GM12878 (cell line): ENCODE results near the gene CHPF2. TPM values are rescaled to one million over a fixed set of nuclear protein-coding genes. Genes with fewer than 3 reads are reported as not detected.

Experiments
- CREB1 ChIP-seq: IDR thresholded peaks from 2 replicates; pipeline ENCODE4 v1.6.1; 2012; ENCODE audit warnings: low read depth, mild to moderate bottlenecking, inconsistent platforms
- FOXK2 ChIP-seq: fragments of 450-650 bp; IDR thresholded peaks from 2 replicates; pipeline ENCODE4 v1.6.1; 2017; ENCODE audit warnings: mild to moderate bottlenecking, moderate library complexity
- HDAC6 ChIP-seq: fragments of 200-600 bp; sonication (generic); IDR thresholded peaks from one replicate; pipeline ENCODE4 v1.8.0; 2017; ENCODE audit warnings: antibody characterized with exemption; ENCODE audit not compliant: unreplicated experiment
- HDGF ChIP-seq: fragments of 450-650 bp; IDR thresholded peaks from 2 replicates; pipeline ENCODE4 v1.6.1; 2016; ENCODE audit warnings: antibody characterized with exemption
- IKZF2 ChIP-seq, 2 experiments: fragments of 450-650 bp; IDR thresholded peaks; 2 replicates each; pipeline ENCODE4 v1.6.1; 2017; ENCODE audit warnings: mild to moderate bottlenecking in 2 of 2, moderate library complexity in 2 of 2
- IRF4 ChIP-seq: IDR thresholded peaks from 2 replicates; pipeline ENCODE4 v1.6.1; 2011; ENCODE audit warnings: low read depth, low read length
- MYB ChIP-seq: fragments of 150-350 bp; IDR thresholded peaks from 2 replicates; pipeline ENCODE4 v1.6.1; 2014; ENCODE audit warnings: mild to moderate bottlenecking, low read depth, low read length, borderline replicate concordance
- NFIC ChIP-seq: IDR thresholded peaks from 2 replicates; pipeline ENCODE4 v1.6.1; 2012; ENCODE audit warnings: low read depth, mild to moderate bottlenecking, inconsistent platforms, low read length, moderate library complexity
- POLR2AphosphoS5 ChIP-seq: IDR thresholded peaks from 2 replicates; pipeline ENCODE4 v1.6.1; 2011; ENCODE audit warnings: mild to moderate bottlenecking, low read length, inconsistent platforms
- POU2F2 ChIP-seq: IDR thresholded peaks from 3 replicates; pipeline ENCODE4 v1.6.1; 2011; ENCODE audit warnings: low read depth, mild to moderate bottlenecking, low read length, borderline replicate concordance
- RBBP5 ChIP-seq: fragments of 200-600 bp; sonication (generic); conservative IDR thresholded peaks from 2 replicates; pipeline ENCODE4 v1.6.1; 2016
- RELA ChIP-seq: fragments of 450-650 bp; IDR thresholded peaks from 2 replicates; pipeline ENCODE4 v1.8.0; 2014; ENCODE audit warnings: borderline replicate concordance; ENCODE audit not compliant: partially characterized antibody
- RFX5 ChIP-seq: IDR thresholded peaks from 2 replicates; pipeline ENCODE4 v1.6.1; 2011; ENCODE audit warnings: low read depth, low read length, improper control_type of control experiment
- SMC3 ChIP-seq: IDR thresholded peaks from 2 replicates; pipeline ENCODE4 v1.6.1; 2011; ENCODE audit warnings: low read length, improper control_type of control experiment, borderline replicate concordance
- SREBF2 ChIP-seq: IDR thresholded peaks from 2 replicates; pipeline ENCODE4 v1.6.1; 2012; ENCODE audit warnings: mild to moderate bottlenecking, low read length
- STAT1 ChIP-seq: fragments of 450-650 bp; conservative IDR thresholded peaks from 2 replicates; pipeline ENCODE4 v1.6.1; 2014; ENCODE audit warnings: antibody characterized with exemption, mild to moderate bottlenecking
- SUPT20H ChIP-seq: IDR thresholded peaks from 2 replicates; pipeline ENCODE4 v1.6.1; 2011; ENCODE audit warnings: low read depth, mild to moderate bottlenecking, low read length, moderate library complexity, borderline replicate concordance; ENCODE audit not compliant: control insufficient read depth
- SUZ12 ChIP-seq: fragments of 200-600 bp; sonication (generic); IDR thresholded peaks from one replicate; pipeline ENCODE4 v1.6.1; 2018; ENCODE audit warnings: antibody characterized with exemption, mild to moderate bottlenecking; ENCODE audit not compliant: unreplicated experiment
- TAF1 ChIP-seq: IDR thresholded peaks from 2 replicates; pipeline ENCODE4 v1.6.1; 2011; ENCODE audit warnings: mild to moderate bottlenecking, low read depth, low read length, borderline replicate concordance
- TCF7 ChIP-seq: IDR thresholded peaks from 2 replicates; pipeline ENCODE4 v1.6.1; 2014; ENCODE audit warnings: antibody characterized with exemption, borderline replicate concordance
- WRNIP1 ChIP-seq: IDR thresholded peaks from 2 replicates; pipeline ENCODE4 v1.6.1; 2011; ENCODE audit warnings: low read depth, low read length, improper control_type of control experiment, borderline replicate concordance
- ZNF24 ChIP-seq: fragments of 450-650 bp; IDR thresholded peaks from 2 replicates; pipeline ENCODE4 v1.6.1; 2017; ENCODE audit warnings: antibody characterized with exemption, mild to moderate bottlenecking
- ZZZ3 ChIP-seq: IDR thresholded peaks from 2 replicates; pipeline ENCODE4 v1.6.1; 2011; ENCODE audit warnings: low read depth; ENCODE audit not compliant: control insufficient read depth, insufficient read length
- polyA plus RNA-seq, 11 experiments: library from polyadenylated mRNA; depleted of rRNA in 4 of 11; unstranded in 6 of 11; stranded (reverse) in 5 of 11; fragments of >200 nt; fragmentation: Nextera tagmentation in 4 of 11; fragmentation: Illumina TruSeq in 1 of 11; extraction: Ambion mirVana in 4 of 11; extraction: Trizol in 1 of 11; gene quantifications; 1 replicate in 1 of 11; 2 replicates in 10 of 11; pipeline versions ENCODE4 v1.2.1 to v1.2.3, GENCODE V29; 2011 to 2016; ENCODE audit warnings: inconsistent platforms in 2 of 11, missing spikeins in 2 of 11, low read depth in 1 of 11
- total RNA-seq, 4 experiments: library from RNA; depleted of rRNA in 3 of 4; stranded (reverse); fragments of >200 nt in 3 of 4; fragmentation: Illumina TruSeq in 1 of 4; extraction: Trizol in 1 of 4; gene quantifications; 2 replicates each; pipeline versions ENCODE4 v1.2.1 to v1.2.3, GENCODE V29; 2013 to 2021
- TF ChIP-seq, protein P1 (sequence below): IDR thresholded peaks from 2 replicates; pipeline ENCODE4 v1.6.1; 2011; ENCODE audit warnings: borderline replicate concordance, low read depth, mild to moderate bottlenecking, moderate library complexity, mixed read lengths, low read length; ENCODE audit not compliant: insufficient read depth; ENCODE audit errors: extremely low read length
- TF ChIP-seq, protein P2 (sequence below): IDR thresholded peaks from 2 replicates; pipeline ENCODE4 v1.6.1; 2012; ENCODE audit warnings: improper control_type of control experiment, low read depth, low read length; ENCODE audit not compliant: insufficient replicate concordance
- TF ChIP-seq, protein P3 (sequence below): IDR thresholded peaks from 2 replicates; pipeline ENCODE4 v1.6.1; 2012; ENCODE audit warnings: low read depth, low read length, improper control_type of control experiment

Gene CHPF2
- total and polyA plus RNA-seq, 10 of the 15 experiments (the other 5 are each of a cell fraction or from before 2014, with no cell fraction given) = 0.23 to 33.1 (median 11.5) TPM

DNA sequence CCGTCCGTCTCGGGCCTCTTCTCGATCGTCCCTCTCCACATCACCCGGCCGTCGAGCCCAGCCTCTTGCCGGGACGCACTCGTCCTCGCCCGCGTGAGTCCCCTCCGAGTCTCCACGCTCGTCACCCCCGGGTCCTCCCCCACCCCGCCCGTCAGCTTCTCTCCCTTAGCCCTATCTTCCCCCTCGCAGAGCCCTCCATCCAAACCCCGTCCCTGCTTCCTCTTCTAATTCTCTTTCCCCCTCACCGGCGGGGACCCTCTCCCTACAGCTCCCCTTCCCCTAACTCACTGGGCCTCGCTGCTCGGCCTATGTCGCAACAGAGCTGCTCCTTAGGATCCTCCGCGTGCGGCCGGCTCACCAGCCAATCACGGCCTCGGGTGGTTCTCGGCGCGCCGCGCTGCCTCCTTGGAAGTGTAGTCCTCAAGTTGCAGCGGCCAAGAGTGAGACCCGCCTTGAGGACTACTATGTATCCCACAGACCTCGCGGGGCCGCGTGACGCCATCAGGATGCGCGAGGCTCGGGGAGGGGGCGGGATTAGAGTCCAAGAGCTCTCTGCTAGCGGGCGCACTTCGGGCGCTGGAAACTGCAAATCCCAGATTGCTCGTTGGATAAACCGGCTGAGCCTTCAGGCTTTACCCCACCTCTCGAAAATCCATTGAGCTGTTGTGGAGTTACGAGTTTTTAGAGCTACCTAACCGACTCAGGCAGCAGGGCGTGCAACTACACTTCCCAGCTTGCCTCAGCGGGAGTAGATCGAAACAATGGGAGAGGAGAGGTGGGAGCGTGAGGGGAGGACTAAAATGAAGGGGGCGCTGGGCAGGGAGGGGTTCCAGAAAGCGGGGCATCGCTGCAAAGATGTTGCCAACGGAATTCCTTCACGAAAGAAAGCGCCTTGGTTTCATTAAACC, 5.2 kb upstream of the CHPF2 start, which contains the start of gene ABCF2 (continued):
- TF ChIP-seq, protein P1, sequence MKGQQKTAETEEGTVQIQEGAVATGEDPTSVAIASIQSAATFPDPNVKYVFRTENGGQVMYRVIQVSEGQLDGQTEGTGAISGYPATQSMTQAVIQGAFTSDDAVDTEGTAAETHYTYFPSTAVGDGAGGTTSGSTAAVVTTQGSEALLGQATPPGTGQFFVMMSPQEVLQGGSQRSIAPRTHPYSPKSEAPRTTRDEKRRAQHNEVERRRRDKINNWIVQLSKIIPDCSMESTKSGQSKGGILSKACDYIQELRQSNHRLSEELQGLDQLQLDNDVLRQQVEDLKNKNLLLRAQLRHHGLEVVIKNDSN = no peak
- TF ChIP-seq SUZ12 (no peak), HDAC6 (no peak), TAF1 (0 out of 2 replicates have a peak, but pooled peaks have one; percentile 11), NFIC (no peak), SUPT20H (no peak), SMC3 (0 out of 2 replicates have a peak, but pooled peaks have one; percentile 10), IRF4 (no peak), ZNF24 (no peak), POU2F2 (no peak), TCF7 (no peak), RBBP5 (no peak), POLR2AphosphoS5 (peak; percentile 54; the same call in 1 of the 2 replicates), FOXK2 (no peak), RELA (peak; percentile 60), STAT1 (no peak; the same call in 1 of the 2 replicates), SREBF2 (no peak), RFX5 (no peak), WRNIP1 (no peak), MYB (no peak), CREB1 (peak; percentile 99), IKZF2 (IDR thresholded peaks at IDR 0.05) (peak in 1 of 2 experiments; percentile 42; a peak in 2 of 4 replicates), HDGF (peak; percentile 91), ZZZ3 (no peak)
- TF ChIP-seq, protein P2, sequence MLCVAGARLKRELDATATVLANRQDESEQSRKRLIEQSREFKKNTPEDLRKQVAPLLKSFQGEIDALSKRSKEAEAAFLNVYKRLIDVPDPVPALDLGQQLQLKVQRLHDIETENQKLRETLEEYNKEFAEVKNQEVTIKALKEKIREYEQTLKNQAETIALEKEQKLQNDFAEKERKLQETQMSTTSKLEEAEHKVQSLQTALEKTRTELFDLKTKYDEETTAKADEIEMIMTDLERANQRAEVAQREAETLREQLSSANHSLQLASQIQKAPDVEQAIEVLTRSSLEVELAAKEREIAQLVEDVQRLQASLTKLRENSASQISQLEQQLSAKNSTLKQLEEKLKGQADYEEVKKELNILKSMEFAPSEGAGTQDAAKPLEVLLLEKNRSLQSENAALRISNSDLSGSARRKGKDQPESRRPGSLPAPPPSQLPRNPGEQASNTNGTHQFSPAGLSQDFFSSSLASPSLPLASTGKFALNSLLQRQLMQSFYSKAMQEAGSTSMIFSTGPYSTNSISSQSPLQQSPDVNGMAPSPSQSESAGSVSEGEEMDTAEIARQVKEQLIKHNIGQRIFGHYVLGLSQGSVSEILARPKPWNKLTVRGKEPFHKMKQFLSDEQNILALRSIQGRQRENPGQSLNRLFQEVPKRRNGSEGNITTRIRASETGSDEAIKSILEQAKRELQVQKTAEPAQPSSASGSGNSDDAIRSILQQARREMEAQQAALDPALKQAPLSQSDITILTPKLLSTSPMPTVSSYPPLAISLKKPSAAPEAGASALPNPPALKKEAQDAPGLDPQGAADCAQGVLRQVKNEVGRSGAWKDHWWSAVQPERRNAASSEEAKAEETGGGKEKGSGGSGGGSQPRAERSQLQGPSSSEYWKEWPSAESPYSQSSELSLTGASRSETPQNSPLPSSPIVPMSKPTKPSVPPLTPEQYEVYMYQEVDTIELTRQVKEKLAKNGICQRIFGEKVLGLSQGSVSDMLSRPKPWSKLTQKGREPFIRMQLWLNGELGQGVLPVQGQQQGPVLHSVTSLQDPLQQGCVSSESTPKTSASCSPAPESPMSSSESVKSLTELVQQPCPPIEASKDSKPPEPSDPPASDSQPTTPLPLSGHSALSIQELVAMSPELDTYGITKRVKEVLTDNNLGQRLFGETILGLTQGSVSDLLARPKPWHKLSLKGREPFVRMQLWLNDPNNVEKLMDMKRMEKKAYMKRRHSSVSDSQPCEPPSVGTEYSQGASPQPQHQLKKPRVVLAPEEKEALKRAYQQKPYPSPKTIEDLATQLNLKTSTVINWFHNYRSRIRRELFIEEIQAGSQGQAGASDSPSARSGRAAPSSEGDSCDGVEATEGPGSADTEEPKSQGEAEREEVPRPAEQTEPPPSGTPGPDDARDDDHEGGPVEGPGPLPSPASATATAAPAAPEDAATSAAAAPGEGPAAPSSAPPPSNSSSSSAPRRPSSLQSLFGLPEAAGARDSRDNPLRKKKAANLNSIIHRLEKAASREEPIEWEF = no peak
- TF ChIP-seq, protein P3, sequence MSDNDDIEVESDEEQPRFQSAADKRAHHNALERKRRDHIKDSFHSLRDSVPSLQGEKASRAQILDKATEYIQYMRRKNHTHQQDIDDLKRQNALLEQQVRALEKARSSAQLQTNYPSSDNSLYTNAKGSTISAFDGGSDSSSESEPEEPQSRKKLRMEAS = no peak
